GM12875 (cell line): Measurements from ENCODE around the gene SCARB1.

Experiments
- H3K4me3 ChIP-seq: one replicate; pipeline ENCODE4 v1.5.1; 2011; ENCODE audit warnings: low read depth, low read length, control low read depth
- CTCF ChIP-seq: IDR thresholded peaks from 2 replicates; pipeline ENCODE4 v1.5.1; 2011; ENCODE audit warnings: low read depth, mild to moderate bottlenecking, control low read depth, inconsistent platforms, low read length, moderate library complexity, borderline replicate concordance; ENCODE audit not compliant: insufficient read depth

The SCARB1 gene

GRCh38 chr12:124837249-124837897 is 26.3 kb downstream of the SCARB1 start:
- TF ChIP-seq CTCF: no peak
- H3K4me3 ChIP-seq: no peak overlapping the region

GRCh38 chr12:124836759-124837158 is 26.9 kb downstream of the SCARB1 start:
- no peak for TF ChIP-seq CTCF
- H3K4me3 ChIP-seq: no peak overlapping the region

- TF ChIP-seq CTCF: no peak
- H3K4me3 ChIP-seq: no peak overlapping the region
These were observed 27.8 kb downstream of the SCARB1 start for GRCh38 chr12:124835656-124836410.

- no peak overlapping the region for H3K4me3 ChIP-seq
These were observed 28.8 kb downstream of the SCARB1 start for GRCh38 chr12:124834822-124835221.

GRCh38 chr12:124833693-124834122 is 30.0 kb downstream of the SCARB1 start:
- no peak overlapping the region for H3K4me3 ChIP-seq
- no peak for TF ChIP-seq CTCF

More at GRCh38 chr12:124834822-124835221, 28.8 kb downstream of the SCARB1 start:
- no peak for TF ChIP-seq CTCF

- TF ChIP-seq CTCF: no peak
- H3K4me3 ChIP-seq: no peak overlapping the region
These were observed 30.8 kb downstream of the SCARB1 start for GRCh38 chr12:124832856-124833255.

GRCh38 chr12:124831590-124831989 is 32.1 kb downstream of the SCARB1 start:
- no peak for TF ChIP-seq CTCF
- H3K4me3 ChIP-seq: no peak overlapping the region
